ENCODE data around the gene PLCG2. TPM values are rescaled to one million over a fixed set of nuclear protein-coding genes. Genes with fewer than 3 reads are reported as not detected.
A peak's percentile ranks its signal among the peaks of the same experiment; 100 is the strongest.

PLCG2 gene
- total and polyA plus RNA-seq, 2 of the 8 experiments (the other 6 are each of a cell fraction or from before 2014, with no cell fraction given), result 6.1 to 6.9 TPM

DNA sequence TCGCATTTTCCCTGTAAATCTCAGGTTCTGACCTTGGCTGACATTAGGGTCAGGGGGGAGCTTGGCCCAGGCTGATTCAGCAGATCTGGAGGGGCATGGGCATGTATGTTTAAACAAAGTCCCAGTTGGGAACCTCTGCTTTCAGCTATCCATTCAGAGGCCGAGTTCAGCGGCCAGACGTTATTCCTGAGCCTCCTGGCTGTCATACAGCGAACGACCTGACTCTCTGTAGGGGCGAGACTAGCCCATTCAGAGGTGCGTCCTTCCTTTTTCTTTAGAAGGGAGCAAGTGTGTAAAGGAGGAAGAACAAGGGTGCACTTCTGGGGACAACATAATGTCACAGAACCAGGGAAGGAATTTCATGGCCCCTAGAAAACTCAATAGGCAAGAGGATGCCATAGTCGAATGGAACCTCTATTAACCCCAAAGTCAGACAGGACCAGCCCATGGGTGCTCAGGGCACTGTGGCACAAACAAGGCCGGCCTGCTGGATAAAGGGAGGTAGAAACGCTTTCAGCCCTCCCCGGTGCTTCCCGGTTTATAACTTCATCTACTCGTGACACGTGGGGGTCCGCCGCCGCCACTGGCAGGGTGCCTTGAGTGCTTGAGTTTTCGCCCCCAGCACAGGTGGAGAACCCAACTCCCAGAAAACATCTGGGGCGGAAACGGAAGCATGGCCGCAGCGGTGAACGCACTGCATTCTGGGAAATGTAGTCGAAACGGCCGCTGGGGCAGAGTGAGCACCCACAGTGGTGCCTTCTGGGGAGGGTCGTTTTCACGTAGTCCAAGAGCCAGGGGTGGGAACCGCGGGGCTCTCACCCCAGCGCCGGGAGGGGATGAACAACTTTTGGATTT lies 33.2 kb upstream of the PLCG2 start:
- Histone ChIP-seq H3K23ac (ENCODE audit: insufficient read length) (no peak overlapping the region), H3K4me2 (ENCODE audit: insufficient read depth in 1 of 2, low read depth in 2 of 2, low read length in 2 of 2) (peak overlapping the region; percentile 63 to 70), H3K18ac (ENCODE audit: extremely low read depth, low read length) (no peak overlapping the region), H3K9ac (replicated peaks in 1 of 4; ENCODE audit: extremely low read depth in 1 of 4, low read depth in 3 of 4, low read length in 3 of 4) (no peak overlapping the region; a peak in 1 of 7 replicates), H3K27me3 (replicated peaks in 1 of 4; ENCODE audit: control insufficient read depth in 3 of 4, extremely low read depth in 1 of 4, insufficient read depth in 3 of 4, low read length in 3 of 4) (no peaks in the 10 kb centered on the region), H2BK120ac (replicated peaks; ENCODE audit: low read depth, low read length) (no peak overlapping the region), H3K79me2 (ENCODE audit: control insufficient read depth in 1 of 2, insufficient read depth in 2 of 2, low read length in 2 of 2) (no peaks in the 10 kb centered on the region), H4K8ac (ENCODE audit: extremely low read depth, insufficient read depth, low read length) (peak overlapping the region; percentile 90; the same call in 1 of the 2 replicates), H3K23me2 (ENCODE audit: low read depth, low read length) (no peaks in the 10 kb centered on the region; the same call in 1 of the 2 replicates), H3K9me3 (ENCODE audit: insufficient read depth in 2 of 2, low read depth in 1 of 2, low read length in 1 of 2) (no peaks in the 10 kb centered on the region), H4K20me1 (replicated peaks in 1 of 2; ENCODE audit: control insufficient read depth in 1 of 2, insufficient read depth in 2 of 2, low read length in 2 of 2) (no peaks in the 10 kb centered on the region), H3K36me3 (ENCODE audit: control insufficient read depth in 2 of 4, insufficient read depth in 4 of 4, low read length in 3 of 4) (no peaks in the 10 kb centered on the region), H3K56ac (replicated peaks; ENCODE audit: insufficient read length, low read depth, low read length) (no peak overlapping the region), H2AK5ac (ENCODE audit: low read depth, low read length) (0 out of 2 replicates have a peak overlapping the region, but pooled peaks have one; percentile 3), H2BK12ac (ENCODE audit: low read depth, low read length) (no peak overlapping the region), H2BK5ac (ENCODE audit: low read depth, low read length) (no peak overlapping the region; the same call in 1 of the 2 replicates), H3K79me1 (ENCODE audit: low read depth, low read length) (no peaks in the 10 kb centered on the region), H4K91ac (replicated peaks; ENCODE audit: insufficient read length, low read length) (no peak overlapping the region), H3K4me1 (replicated peaks in 1 of 4; ENCODE audit: control insufficient read depth in 3 of 4, insufficient read depth in 4 of 4, low read length in 3 of 4) (peaks cover 0 to 4% (median under 1%) of the 10 kb centered on the region in 4 experiments; a peak in 3 of 7 replicates), H3K27ac (ENCODE audit: low read depth, low read length) (no peak overlapping the region), H2AFZ (ENCODE audit: low read length) (peak overlapping the region; percentile 16; the same call in 1 of the 2 replicates), H3K14ac (ENCODE audit: insufficient read length) (no peak overlapping the region), H4K5ac (ENCODE audit: insufficient read length, low read depth, low read length) (no peak overlapping the region), H2BK20ac (ENCODE audit: low read length) (no peak overlapping the region), H3K4ac (replicated peaks; ENCODE audit: insufficient read length, low read depth, low read length) (no peak overlapping the region), H2BK15ac (ENCODE audit: low read length) (peak overlapping the region; percentile 19; the same call in 1 of the 2 replicates), H3K4me3 (ENCODE audit: extremely low read depth in 1 of 4, insufficient read depth in 2 of 4, low read depth in 3 of 4, low read length in 4 of 4) (peak overlapping the region; percentile 26 to 61 (median 46); a peak in 7 of 8 replicates)
- FAIRE-seq (no peak), DNase-seq (ENCODE audit: low read depth in 1 of 2, low spot score in 2 of 2) (peak in 1 of 2 experiments; percentile 85)
- ChIA-PET POLR2A (ENCODE audit: partially characterized antibody) (interaction anchor here (0.8 kb wide), 1 partner anchor 17 kb away, joined by 3 read pairs; no protein-coding TSS in a partner anchor), CTCF (ENCODE audit: partially characterized antibody) (no interaction called here)
- WGBS, 2 experiments (ENCODE audit: extremely low coverage in 1 of 2, insufficient coverage in 1 of 2, insufficient read length in 1 of 2, insufficient replicate concordance in 2 of 2, low coverage in 1 of 2, low lambda C conversion rate in 2 of 2, missing lambda C conversion rate in 1 of 2), result 27% methylated on average over 33 of the region's 33 CpGs; no CpG with 5 or more reads in 1 of the 2 experiments
- TF ChIP-seq CEBPB (IDR thresholded peaks at IDR 0.05; ENCODE audit: low read depth, low read length) (no peak), EZH2 (IDR thresholded peaks at IDR 0.05; ENCODE audit: low read depth, low read length, severe bottlenecking) (no peak), SIN3A (conservative IDR thresholded peaks at IDR 0.05 in 1 of 2, IDR thresholded peaks at IDR 0.05 in 1 of 2; ENCODE audit: low read depth in 1 of 2, low read length in 2 of 2) (0 out of 4 replicates have a peak, but pooled peaks of 1 of the 2 experiments have one; percentile 46), TAF1 (IDR thresholded peaks at IDR 0.05; ENCODE audit: low read depth, low read length) (peak; percentile 29; the same call in 1 of the 2 replicates), BCL11A (IDR thresholded peaks at IDR 0.05; ENCODE audit: low read depth in 2 of 2, low read length in 2 of 2) (no peak), GABPA (IDR thresholded peaks at IDR 0.05; ENCODE audit: borderline replicate concordance, insufficient read depth, low read length) (peak; percentile 95), CHD2 (IDR thresholded peaks at IDR 0.05; ENCODE audit: low read length) (no peak), FOSL1 (IDR thresholded peaks at IDR 0.05; ENCODE audit: insufficient read depth, low read depth, low read length) (no peak), POU5F1 (IDR thresholded peaks at IDR 0.05; ENCODE audit: low read depth, low read length) (no peak), RBBP5 (IDR thresholded peaks at IDR 0.05; ENCODE audit: borderline replicate concordance, low read depth, low read length) (no peak), POLR2A (IDR thresholded peaks at IDR 0.05; ENCODE audit: control extremely low read depth in 1 of 2, low read depth in 2 of 2, low read length in 2 of 2) (peak in 1 of 2 experiments; percentile 24; a peak in 1 of 3 replicates), SP4 (IDR thresholded peaks at IDR 0.05; ENCODE audit: low read length) (no peak)
